K562 (cell line): ENCODE results near the gene ARHGAP26. TPM values are rescaled to one million over a fixed set of nuclear protein-coding genes. Genes with fewer than 3 reads are reported as not detected.

Experiments
- ATAC-seq: fragments of 200-7000 bp; cut with Tn5 transposase; 3 replicates; pipeline ENCODE4 v1.9.1; 2020; ENCODE audit warnings: moderate library complexity
- BruUV-seq: library from RNA; stranded (reverse); fragments of 400-500 nt; replicated peaks from 2 replicates; lab custom pipeline; 2021; lab: Mats Ljungman, UMichigan
- CTCF ChIA-PET: fragments of 300-600 bp; formaldehyde crosslinking; extraction: SDS; loops from one replicate; lab custom pipeline; 2021; ENCODE audit warnings: low intra/inter-chr PET ratio; lab: Yijun Ruan, JAX
- POLR2A ChIA-PET: fragments of 300-600, 350-650 bp; sonication (Branson Sonifier 250); formaldehyde crosslinking; extraction: SDS; loops from one replicate; lab custom pipeline; 2021; ENCODE audit warnings: antibody characterized with exemption, inconsistent platforms; lab: Yijun Ruan, JAX
- DNase-seq, 4 experiments: peaks; one replicate each; pipeline versions ENCODE4 v3.0.0 to v3.0.0-alpha.2; 2011 to 2018; ENCODE audit warnings: low spot score in 3 of 4, mixed read lengths in 3 of 4; ENCODE audit errors: extremely low read depth in 1 of 4
- FAIRE-seq: peaks from 2 replicates; lab custom pipeline; 2011; peaks lifted over from hg19 to GRCh38; lab: Jason Lieb, UNC
- H2AFZ ChIP-seq: 2 replicates; pipeline ENCODE4 v1.6.0; 2011; ENCODE audit warnings: low read depth, low read length, control low read depth, inconsistent platforms
- H3K27ac ChIP-seq: fragments of 200-600 bp; 3 replicates; pipeline ENCODE4 v1.8.0; 2011; ENCODE audit warnings: low read depth, mild to moderate bottlenecking, control low read depth, inconsistent platforms, low read length, moderate library complexity, mixed read lengths; ENCODE audit errors: extremely low read depth
- H3K27me3 ChIP-seq, 2 experiments: fragments of 300-600 bp in 1 of 2; 2 replicates in 1 of 2; 3 replicates in 1 of 2; pipeline versions ENCODE4 v1.6.0 to v1.8.0; 2011; ENCODE audit warnings: inconsistent platforms in 2 of 2, low read length in 2 of 2, mild to moderate bottlenecking in 1 of 2, mixed read lengths in 1 of 2, moderate library complexity in 1 of 2; ENCODE audit not compliant: control insufficient read depth in 2 of 2, insufficient read depth in 2 of 2
- H3K36me3 ChIP-seq: fragments of 300-600 bp; 3 replicates; pipeline ENCODE4 v1.8.0; 2011; ENCODE audit warnings: mild to moderate bottlenecking, low read length, inconsistent platforms; ENCODE audit not compliant: control insufficient read depth, insufficient read depth
- H3K4me1 ChIP-seq, 2 experiments: fragments of 200-600 bp in 1 of 2; replicated peaks in 1 of 2; 2 replicates in 1 of 2; 3 replicates in 1 of 2; pipeline versions ENCODE4 v1.5.1 to v1.8.0; 2011; ENCODE audit warnings: inconsistent platforms in 2 of 2, low read length in 2 of 2, mild to moderate bottlenecking in 1 of 2, mixed read lengths in 1 of 2, moderate library complexity in 1 of 2; ENCODE audit not compliant: control insufficient read depth in 2 of 2, insufficient read depth in 2 of 2
- H3K4me2 ChIP-seq: 2 replicates; pipeline ENCODE4 v1.6.1; 2011; ENCODE audit warnings: low read length, control low read depth, inconsistent platforms, mixed read lengths; ENCODE audit not compliant: insufficient read depth
- H3K4me3 ChIP-seq: fragments of 200-600 bp; sonication (generic), shearing (Covaris generic); 2 replicates; pipeline ENCODE4 v1.5.1; 2016; ENCODE audit warnings: control low read depth, inconsistent platforms
- H3K79me2 ChIP-seq: fragments of 200-600 bp; 3 replicates; pipeline ENCODE4 v1.8.0; 2011; ENCODE audit warnings: low read length, inconsistent platforms; ENCODE audit not compliant: control insufficient read depth, insufficient read depth
- H3K9ac ChIP-seq, 2 experiments: 2 replicates each; pipeline versions ENCODE4 v1.6.0 to v1.6.1; 2011; ENCODE audit warnings: low read depth in 2 of 2, low read length in 2 of 2, control low read depth in 1 of 2, inconsistent platforms in 1 of 2, mild to moderate bottlenecking in 1 of 2, mixed read lengths in 1 of 2; ENCODE audit not compliant: insufficient read depth in 1 of 2
- H3K9me1 ChIP-seq: one replicate; pipeline ENCODE4 v1.6.0; 2011; ENCODE audit warnings: inconsistent platforms, mild to moderate bottlenecking, low read length, moderate library complexity; ENCODE audit not compliant: control insufficient read depth, insufficient read depth
- H3K9me3 ChIP-seq: replicated peaks from 2 replicates; pipeline ENCODE4 v1.5.1; 2011; ENCODE audit warnings: low read depth, low read length, inconsistent platforms; ENCODE audit not compliant: control insufficient read depth, insufficient read depth
- H4K20me1 ChIP-seq: replicated peaks from 2 replicates; pipeline ENCODE4 v1.6.1; 2011; ENCODE audit warnings: low read length, inconsistent platforms, mixed read lengths; ENCODE audit not compliant: control insufficient read depth, insufficient read depth
- ARNT ChIP-seq, 2 experiments: fragments of 450-650 bp; IDR thresholded peaks; 2 replicates each; pipeline ENCODE4 v1.6.1; 2016; ENCODE audit warnings: mild to moderate bottlenecking in 1 of 2
- BMI1 ChIP-seq: fragments of 150-350 bp; IDR thresholded peaks from 2 replicates; pipeline ENCODE4 v1.6.1; 2014; ENCODE audit warnings: low read length
- CBX2 ChIP-seq: fragments of 200-600 bp; sonication (generic); IDR thresholded peaks from one replicate; pipeline ENCODE4 v1.6.1; 2012; ENCODE audit warnings: mild to moderate bottlenecking, low read length, inconsistent platforms; ENCODE audit not compliant: insufficient read depth, poor library complexity, severe bottlenecking
- CEBPZ ChIP-seq: fragments of 150-350 bp; IDR thresholded peaks from 2 replicates; pipeline ENCODE4 v1.6.1; 2014; ENCODE audit warnings: low read depth, mild to moderate bottlenecking, low read length, borderline replicate concordance
- IRF9 ChIP-seq: fragments of 450-650 bp; IDR thresholded peaks from 2 replicates; pipeline ENCODE4 v1.6.1; 2016; ENCODE audit warnings: missing biosample characterization, missing genetic modification characterization
- PHF21A ChIP-seq: fragments of 450-650 bp; IDR thresholded peaks from 2 replicates; pipeline ENCODE4 v1.6.1; 2017; ENCODE audit warnings: low read depth, borderline replicate concordance
- POLR3G ChIP-seq: IDR thresholded peaks from 2 replicates; pipeline ENCODE4 v1.6.1; 2011; ENCODE audit not compliant: insufficient read length, insufficient replicate concordance; ENCODE audit errors: extremely low read depth
- PTBP1 ChIP-seq: fragments of 200-400 bp; formaldehyde crosslinking; IDR thresholded peaks from 2 replicates; pipeline ENCODE4 v1.6.1; 2017; ENCODE audit warnings: low read depth, low read length
- SREBF2 ChIP-seq: sonication (generic); formaldehyde crosslinking; IDR thresholded peaks from 2 replicates; pipeline ENCODE4 v1.4.0; 2020; ENCODE audit warnings: mild to moderate bottlenecking, missing genetic modification reagents
- TSHZ1 ChIP-seq: fragments of 250-450 bp; sonication (Bioruptor Pico); IDR thresholded peaks from 2 replicates; pipeline ENCODE4 v1.4.0; 2020; ENCODE audit warnings: mild to moderate bottlenecking, moderate library complexity
- ZBTB7A ChIP-seq: IDR thresholded peaks from 2 replicates; pipeline ENCODE4 v1.6.1; 2011; ENCODE audit warnings: low read depth, mild to moderate bottlenecking, low read length, moderate library complexity, borderline replicate concordance; ENCODE audit not compliant: control insufficient read depth
- ZNF134 ChIP-seq: fragments of 250-450 bp; sonication (Bioruptor Pico); conservative IDR thresholded peaks from 2 replicates; pipeline ENCODE4 v1.4.0; 2020
- WGBS: fragments of 100-300 bp; shearing (Covaris generic); methylation state at CpG from one replicate; pipeline ENCODE4 v1.1.6; 2016; ENCODE audit warnings: low coverage, mixed read lengths; ENCODE audit not compliant: insufficient coverage; ENCODE audit errors: missing lambda C conversion rate; 5-methylcytosine and 5-hydroxymethylcytosine counted together
- in situ Hi-C: fragments of 300-500 bp; cut with MboI; formaldehyde crosslinking; loops from 4 replicates; pipeline ENCODE4 v1.15.0; 2018; ENCODE audit warnings: inconsistent platforms, mixed read lengths
- intact Hi-C: fragments of 100-400 bp; cut with micrococcal nuclease; formaldehyde crosslinking; loops from 2 replicates; pipeline ENCODE4 v1.14.2; 2022
- polyA plus RNA-seq, 8 experiments: library from polyadenylated mRNA; depleted of rRNA in 4 of 8; stranded (reverse) in 5 of 8; unstranded in 3 of 8; fragments of >200 nt; fragmentation: Nextera tagmentation in 2 of 8; fragmentation: Illumina TruSeq in 1 of 8; extraction: Ambion mirVana in 2 of 8; extraction: Trizol in 1 of 8; gene quantifications; 2 replicates each; pipeline versions ENCODE4 v1.2.1 to v1.2.3, GENCODE V29; 2011 to 2014; ENCODE audit warnings: inconsistent platforms in 1 of 8, missing spikeins in 1 of 8
- total RNA-seq, 7 experiments: library from RNA; depleted of rRNA in 6 of 7; stranded (reverse); fragments of >200 nt in 6 of 7; fragmentation: Illumina TruSeq in 2 of 7; extraction: Trizol in 2 of 7; gene quantifications; 2 replicates each; pipeline versions ENCODE4 v1.2.1 to v1.2.3, GENCODE V29; 2011 to 2021; ENCODE audit warnings: low replicate concordance in 1 of 7

The ARHGAP26 gene
- total and polyA plus RNA-seq, 9 of the 15 experiments (the other 6 are each of a cell fraction or from before 2014, with no cell fraction given), result 0.13 to 1.1 (median 0.55) TPM

GRCh38 chr5:143041461-143041860 lies 271.3 kb downstream of the ARHGAP26 start:
- H3K36me3 ChIP-seq, result no peaks in the 10 kb centered on the region
- FAIRE-seq (no peak), DNase-seq (no peak), ATAC-seq (no peak)
- no TSS peak for BruUV-seq
- ChIA-PET CTCF (no interaction called here), POLR2A (no interaction called here)
- no peak overlapping the region for H3K27ac ChIP-seq
- intact Hi-C loops (no loop called here), in situ Hi-C loops (no loop called here)
- no peak overlapping the region for H3K9ac ChIP-seq
- 0 out of 5 replicates have a peak, but pooled peaks cover 0 to 3% of the 10 kb centered on the region in 2 experiments for H3K27me3 ChIP-seq
- no peaks in the 10 kb centered on the region for H3K9me3 ChIP-seq
- no peaks in the 10 kb centered on the region for H4K20me1 ChIP-seq
- no peaks in the 10 kb centered on the region for H3K9me1 ChIP-seq
- no peak overlapping the region for H2AFZ ChIP-seq
- H3K4me3 ChIP-seq, result no peak overlapping the region
- H3K4me2 ChIP-seq, result no peak overlapping the region
- 49% methylated on average over 7 of the region's 7 CpGs for WGBS
- peaks cover 0 to 9% of the 10 kb centered on the region in 2 experiments; a peak in 1 of 5 replicates for H3K4me1 ChIP-seq
- no peaks in the 10 kb centered on the region for H3K79me2 ChIP-seq
- no peak for TF ChIP-seq SREBF2 (CRISPR knock-in tag)
- TF ChIP-seq IRF9, result no peak
- no peak for TF ChIP-seq PTBP1
- no peak for TF ChIP-seq TSHZ1 (CRISPR knock-in tag)
- no peak for TF ChIP-seq CBX2
- TF ChIP-seq ZNF134, result no peak
- no peak for TF ChIP-seq ARNT (IDR thresholded peaks at IDR 0.05)
- no peak for TF ChIP-seq BMI1
- TF ChIP-seq PHF21A, result no peak
- TF ChIP-seq ZBTB7A, result no peak
- no peak for TF ChIP-seq POLR3G
- TF ChIP-seq CEBPZ, result no peak
